ENCODE data around the gene SIX2. TPM values are rescaled to one million over a fixed set of nuclear protein-coding genes. Genes with fewer than 3 reads are reported as not detected.

Gene SIX2
- total and polyA plus RNA-seq, 10 donors, result 0.03 to 0.20 (median 0.03) TPM; not detected in 7

DNA sequence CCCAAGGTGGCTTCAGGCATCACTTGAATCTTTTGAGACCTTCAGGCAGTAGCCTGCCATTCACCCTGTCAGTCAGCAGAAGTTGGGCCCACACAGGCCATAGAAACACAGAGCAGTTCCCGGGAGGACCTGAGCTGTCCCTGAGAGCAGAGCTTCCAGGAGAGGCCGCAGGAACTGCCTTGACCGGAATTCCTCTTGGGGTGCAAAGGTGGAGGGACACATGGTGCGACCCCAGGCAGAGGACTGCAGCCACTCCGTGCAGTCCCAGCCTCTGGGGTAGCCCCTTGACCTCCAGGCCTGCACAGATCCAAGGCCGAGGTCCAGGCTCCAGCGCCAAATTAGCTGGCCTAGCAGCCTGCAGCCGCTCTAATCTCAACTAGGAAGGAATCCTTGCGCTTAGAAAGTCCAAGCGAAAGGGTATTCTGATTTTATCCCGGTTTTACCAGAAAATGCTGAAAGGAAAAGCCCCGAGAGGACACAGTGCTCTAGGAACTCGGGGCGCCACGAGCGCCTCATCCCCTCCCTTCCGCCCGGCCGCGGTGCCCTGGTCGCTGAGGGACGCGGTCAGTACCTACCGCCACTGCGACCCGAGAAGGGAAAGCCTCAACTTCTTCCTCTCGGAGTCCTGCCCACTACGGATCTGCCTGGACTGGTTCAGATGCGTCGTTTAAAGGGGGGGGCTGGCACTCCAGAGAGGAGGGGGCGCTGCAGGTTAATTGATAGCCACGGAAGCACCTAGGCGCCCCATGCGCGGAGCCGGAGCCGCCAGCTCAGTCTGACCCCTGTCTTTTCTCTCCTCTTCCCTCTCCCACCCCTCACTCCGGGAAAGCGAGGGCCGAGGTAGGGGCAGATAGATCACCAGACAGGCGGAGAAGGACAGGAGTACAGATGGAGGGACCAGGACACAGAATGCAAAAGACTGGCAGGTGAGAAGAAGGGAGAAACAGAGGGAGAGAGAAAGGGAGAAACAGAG, 5.4 kb downstream of the SIX2 start:
- no peaks in the 10 kb centered on the region for H3K9me3 ChIP-seq
- peaks cover 7 to 100% (median 98%) of the 10 kb centered on the region in 7 donors for H3K27me3 ChIP-seq (replicated peaks in 1 of 7)
- H3K4me1 ChIP-seq, result peaks cover 25 to 67% (median 47%) of the 10 kb centered on the region in 6 donors
- H3K4me3 ChIP-seq, result peak overlapping the region in 6 of 8 donors; percentile 13 to 52 (median 16)
- DNase-seq, result no peak
- TF ChIP-seq POLR2AphosphoS5 (IDR thresholded peaks at IDR 0.05) (no peak), POLR2A (IDR thresholded peaks at IDR 0.05) (no peak)
- TF ChIP-seq, protein P1, sequence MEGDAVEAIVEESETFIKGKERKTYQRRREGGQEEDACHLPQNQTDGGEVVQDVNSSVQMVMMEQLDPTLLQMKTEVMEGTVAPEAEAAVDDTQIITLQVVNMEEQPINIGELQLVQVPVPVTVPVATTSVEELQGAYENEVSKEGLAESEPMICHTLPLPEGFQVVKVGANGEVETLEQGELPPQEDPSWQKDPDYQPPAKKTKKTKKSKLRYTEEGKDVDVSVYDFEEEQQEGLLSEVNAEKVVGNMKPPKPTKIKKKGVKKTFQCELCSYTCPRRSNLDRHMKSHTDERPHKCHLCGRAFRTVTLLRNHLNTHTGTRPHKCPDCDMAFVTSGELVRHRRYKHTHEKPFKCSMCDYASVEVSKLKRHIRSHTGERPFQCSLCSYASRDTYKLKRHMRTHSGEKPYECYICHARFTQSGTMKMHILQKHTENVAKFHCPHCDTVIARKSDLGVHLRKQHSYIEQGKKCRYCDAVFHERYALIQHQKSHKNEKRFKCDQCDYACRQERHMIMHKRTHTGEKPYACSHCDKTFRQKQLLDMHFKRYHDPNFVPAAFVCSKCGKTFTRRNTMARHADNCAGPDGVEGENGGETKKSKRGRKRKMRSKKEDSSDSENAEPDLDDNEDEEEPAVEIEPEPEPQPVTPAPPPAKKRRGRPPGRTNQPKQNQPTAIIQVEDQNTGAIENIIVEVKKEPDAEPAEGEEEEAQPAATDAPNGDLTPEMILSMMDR (IDR thresholded peaks at IDR 0.05 in 8 of 11, conservative IDR thresholded peaks at IDR 0.05 in 3 of 11), result peak in 1 of 11 experiments; percentile 10
- H3K36me3 ChIP-seq, result no peaks in the 10 kb centered on the region
- H3K27ac ChIP-seq, result no peak overlapping the region
- WGBS, 5 donors, result 11 to 14% (median 13%) methylated on average over 31 to 41 of the region's 41 CpGs
- intact Hi-C loops (cut with DNase I; ENCODE audit: low total_unique reads), result no loop called here

DNA sequence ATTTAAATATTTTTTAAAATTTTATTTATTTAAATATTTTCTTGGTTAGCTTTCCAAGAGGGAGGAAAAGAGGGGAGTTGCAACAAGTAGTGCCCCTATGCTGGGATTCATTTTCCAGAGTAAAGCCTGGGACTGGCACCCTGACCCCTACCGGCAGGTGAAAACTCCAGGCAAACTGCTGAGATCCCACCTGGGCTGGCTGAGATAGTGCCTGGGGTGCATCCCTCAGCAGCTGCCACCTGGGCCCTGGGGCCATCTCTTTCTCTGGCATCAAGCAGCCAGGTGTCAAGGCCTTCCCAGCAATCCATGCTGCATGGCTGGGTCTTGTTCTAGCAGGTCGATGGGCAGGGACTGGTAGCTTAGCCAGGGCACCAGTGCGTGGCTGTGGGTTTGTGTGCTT, 6.6 kb downstream of the SIX2 start:
- intact Hi-C loops (cut with DNase I; ENCODE audit: low total_unique reads), result no loop called here
- peaks cover 16 to 57% (median 38%) of the 10 kb centered on the region in 6 donors for H3K4me1 ChIP-seq
- no peak overlapping the region for H3K4me3 ChIP-seq
- no peaks in the 10 kb centered on the region for H3K36me3 ChIP-seq
- no peak for DNase-seq
- no peak overlapping the region for H3K27ac ChIP-seq
- TF ChIP-seq, protein P1 (IDR thresholded peaks at IDR 0.05 in 8 of 11, conservative IDR thresholded peaks at IDR 0.05 in 3 of 11), result no peak
- TF ChIP-seq POLR2AphosphoS5 (IDR thresholded peaks at IDR 0.05) (no peak), POLR2A (IDR thresholded peaks at IDR 0.05) (no peak)
- peaks cover 7 to 100% (median 98%) of the 10 kb centered on the region in 7 donors for H3K27me3 ChIP-seq (replicated peaks in 1 of 7)
- no peaks in the 10 kb centered on the region for H3K9me3 ChIP-seq
- WGBS, 5 donors, result 22 to 56% (median 50%) methylated on average over 2 to 3 of the region's 3 CpGs

DNA sequence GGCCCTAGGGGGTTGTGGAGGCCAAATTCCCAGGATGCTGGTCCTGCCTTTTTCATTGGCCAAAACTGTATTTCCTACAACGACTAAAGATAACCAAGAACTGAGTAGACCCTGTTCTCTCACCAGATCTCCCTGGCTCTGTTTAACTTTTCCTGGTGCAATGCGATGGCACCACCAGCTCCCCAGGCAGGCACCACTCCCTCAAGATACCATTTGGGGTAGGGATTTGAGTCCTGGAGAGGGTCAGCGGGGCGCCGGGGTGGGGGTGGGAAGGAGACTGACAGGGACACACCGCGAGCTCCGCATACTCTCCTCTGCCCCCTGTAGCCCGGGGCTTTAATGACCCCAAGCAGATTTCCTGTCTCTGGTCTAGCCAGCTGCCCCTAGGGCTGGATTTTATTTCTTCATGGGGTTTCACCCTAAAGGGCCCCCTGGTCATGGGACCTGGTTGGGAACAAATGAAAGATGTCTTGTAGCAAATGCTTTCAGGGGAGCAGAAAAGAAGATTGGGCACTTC, 7.3 kb downstream of the SIX2 start:
- 6 to 14% (median 9%) methylated on average over 5 to 9 of the region's 9 CpGs for WGBS, 5 donors
- H3K9me3 ChIP-seq, result no peaks in the 10 kb centered on the region
- H3K4me3 ChIP-seq, result peak overlapping the region in 1 of 8 donors; percentile 58
- intact Hi-C loops (cut with DNase I; ENCODE audit: low total_unique reads), result no loop called here
- H3K27me3 ChIP-seq (replicated peaks in 1 of 7), result peaks cover 7 to 100% (median 92%) of the 10 kb centered on the region in 7 donors
- DNase-seq, result no peak
- peaks cover 16 to 57% (median 38%) of the 10 kb centered on the region in 6 donors for H3K4me1 ChIP-seq
- TF ChIP-seq POLR2A (IDR thresholded peaks at IDR 0.05) (no peak), POLR2AphosphoS5 (IDR thresholded peaks at IDR 0.05) (no peak)
- TF ChIP-seq, protein P1 (IDR thresholded peaks at IDR 0.05 in 8 of 11, conservative IDR thresholded peaks at IDR 0.05 in 3 of 11), result no peak
- H3K27ac ChIP-seq, result no peak overlapping the region
- no peaks in the 10 kb centered on the region for H3K36me3 ChIP-seq
